Hematopoietic multipotent progenitor cell treated with erythropoietin and hydrocortisone succinate and interleukin-3 and kit ligand, for 17 days (in vitro differentiated cells): ENCODE measurements around the gene BEGAIN.

Source experiments
- DNase-seq: peaks from one replicate; pipeline ENCODE4 v3.0.0-alpha.2; 2015; ENCODE audit warnings: low spot score

Gene BEGAIN

DNA sequence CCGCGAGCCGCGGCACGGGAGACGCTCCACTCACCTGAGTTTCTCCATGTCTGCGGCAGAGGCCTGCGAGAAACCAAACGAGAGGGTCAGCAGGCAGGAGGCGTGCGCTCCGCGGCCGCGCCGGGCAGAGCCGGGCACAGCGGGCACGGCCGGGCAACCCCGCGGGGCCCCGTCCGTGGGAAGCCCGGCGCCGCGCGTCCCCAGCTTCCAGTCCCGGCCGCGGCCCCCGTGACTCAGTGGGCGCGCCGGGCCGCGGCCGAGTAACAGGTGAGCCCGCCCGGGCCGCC, 19.4 kb downstream of the BEGAIN start:
- DNase-seq, result no peak

DNA sequence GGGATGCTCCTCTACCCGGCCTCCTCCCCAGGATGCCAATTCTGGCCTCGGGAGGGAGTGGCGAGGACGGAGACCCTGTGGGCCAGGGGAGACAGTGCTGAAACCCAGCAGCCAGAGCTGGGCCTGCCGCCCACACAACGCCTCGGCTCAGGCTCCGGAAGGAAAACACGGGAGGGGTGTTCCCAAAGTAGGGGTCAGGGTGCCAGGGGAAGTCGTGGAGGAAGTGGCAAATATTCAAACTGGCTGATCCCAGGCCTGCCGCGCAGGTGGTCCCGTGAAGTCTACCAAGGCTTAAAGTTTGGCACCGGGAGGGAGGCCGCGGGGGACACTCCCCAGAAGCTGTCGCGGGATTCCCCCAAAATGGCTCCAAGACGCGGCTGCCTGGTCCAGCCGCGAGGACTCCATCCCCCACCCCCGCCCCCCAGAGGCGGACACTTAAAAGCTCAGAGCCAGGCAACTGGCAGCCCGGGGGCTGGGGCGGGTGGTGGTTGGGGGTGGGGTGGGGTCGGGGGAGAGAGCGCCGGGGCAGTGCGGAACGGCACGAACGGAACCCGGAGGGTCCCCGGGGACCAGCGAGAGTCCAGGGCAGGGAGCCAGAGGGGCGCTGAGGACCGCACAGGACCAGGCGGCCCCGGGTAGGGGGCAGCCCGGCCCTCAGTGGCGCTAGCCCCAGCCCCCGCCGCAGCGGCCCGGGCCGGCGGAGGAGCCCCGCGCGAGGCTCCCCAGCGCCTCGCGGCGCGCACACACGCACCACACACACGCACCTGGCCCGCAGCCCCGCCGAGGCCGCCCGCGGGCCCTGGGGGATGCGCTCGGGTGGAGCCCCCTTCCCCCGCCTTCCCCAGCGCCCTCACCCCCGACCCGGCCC, 20.0 kb downstream of the BEGAIN start:
- no peak for DNase-seq

DNA sequence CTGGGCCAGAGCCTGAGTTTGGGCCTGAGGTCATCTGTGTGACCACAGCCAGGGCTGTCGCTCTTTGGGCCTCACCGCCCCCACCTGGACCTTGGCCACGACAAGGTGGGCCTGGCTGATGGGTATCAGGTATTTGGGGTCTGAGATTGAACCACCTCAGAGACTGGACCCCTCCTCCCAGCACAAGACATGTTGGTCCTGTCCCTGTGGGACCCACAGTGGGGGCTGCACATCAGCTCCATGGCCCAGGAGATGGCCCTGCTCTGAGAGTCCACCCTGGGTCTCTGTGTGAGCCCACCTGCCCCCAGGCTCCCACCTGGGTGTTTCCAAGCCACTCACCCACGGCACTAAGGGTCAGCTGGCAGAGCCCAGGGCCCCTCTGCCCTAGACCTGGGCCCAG, 20.6 kb downstream of the BEGAIN start:
- no peak for DNase-seq

DNA sequence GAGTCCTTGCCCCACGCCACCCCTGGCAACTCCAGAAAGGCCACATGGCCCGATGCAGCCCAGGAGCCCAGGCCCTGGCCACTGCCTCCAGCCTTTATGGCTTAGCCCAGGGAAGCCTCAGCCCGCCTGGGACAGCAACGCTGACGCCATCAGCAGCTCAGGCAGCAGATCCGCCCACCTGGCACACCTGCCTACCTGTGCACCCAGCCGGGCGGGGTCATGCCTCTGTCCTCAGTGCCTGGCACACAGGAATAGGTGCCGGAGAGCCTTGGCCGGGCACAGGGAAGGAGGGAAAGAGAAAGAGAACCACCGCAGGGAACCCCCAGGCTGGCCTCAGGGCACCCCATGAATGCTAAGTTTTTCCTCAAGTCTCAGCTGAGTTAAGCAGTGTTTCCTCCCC, 21.1 kb downstream of the BEGAIN start:
- DNase-seq, result no peak

DNA sequence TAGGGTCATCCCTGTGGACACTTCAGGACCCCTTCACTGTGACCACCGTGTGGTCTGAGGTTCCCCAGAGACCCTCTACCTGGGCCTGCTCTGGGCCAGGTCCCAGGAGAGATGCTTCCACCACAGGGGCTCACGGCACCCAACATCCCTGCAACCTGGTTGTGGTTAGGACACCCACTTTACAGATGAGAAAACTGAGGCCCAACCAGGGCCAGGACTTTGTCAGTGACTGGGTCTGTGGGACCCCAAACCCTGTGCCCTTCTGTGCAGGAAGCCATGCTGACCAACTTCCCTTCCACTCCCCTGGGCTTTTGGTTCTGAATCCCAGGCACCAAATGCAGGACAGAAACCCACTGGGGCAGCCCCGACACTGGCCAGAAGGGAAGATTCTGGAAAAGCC, 21.6 kb downstream of the BEGAIN start:
- no peak for DNase-seq

DNA sequence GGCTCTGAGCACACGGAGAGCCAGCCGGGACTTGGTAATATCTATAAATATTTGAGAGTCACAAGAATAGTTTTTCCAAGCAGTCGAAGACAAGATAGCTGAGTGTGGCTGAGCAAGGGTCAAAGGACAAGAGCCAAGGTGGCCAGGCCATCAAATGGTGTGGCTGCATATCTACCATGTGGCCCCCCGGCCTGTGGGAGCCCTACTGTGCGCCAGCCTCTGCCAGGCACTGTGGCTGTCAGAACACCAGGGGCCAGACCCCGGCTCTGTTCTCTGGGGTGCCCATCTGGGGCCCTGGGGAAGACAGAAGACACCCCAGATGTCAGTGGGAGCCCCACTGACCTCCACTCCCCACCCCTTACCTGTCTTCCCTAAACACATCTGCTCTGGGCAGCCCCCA, 22.7 kb downstream of the BEGAIN start:
- no peak for DNase-seq

DNA sequence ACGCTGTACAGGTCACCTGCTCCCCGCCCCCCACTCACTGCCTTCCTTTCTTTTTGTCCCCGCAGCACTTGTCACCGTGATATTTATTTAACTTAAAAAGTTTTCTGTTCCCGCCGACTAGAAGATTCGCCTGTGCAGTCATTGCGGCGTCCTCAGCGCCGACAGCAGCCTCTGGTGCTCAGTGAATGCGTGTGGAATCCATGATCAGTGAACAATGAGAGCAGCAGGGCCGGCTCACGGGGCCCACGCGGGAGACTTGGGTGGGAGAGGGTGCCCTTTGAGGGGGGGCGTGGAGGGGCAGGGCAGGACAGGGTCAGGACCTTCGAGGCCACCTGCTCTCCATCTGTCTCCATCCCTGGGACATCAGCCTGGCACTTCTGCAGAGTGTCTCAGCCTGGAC, 24.5 kb downstream of the BEGAIN start:
- DNase-seq, result no peak

DNA sequence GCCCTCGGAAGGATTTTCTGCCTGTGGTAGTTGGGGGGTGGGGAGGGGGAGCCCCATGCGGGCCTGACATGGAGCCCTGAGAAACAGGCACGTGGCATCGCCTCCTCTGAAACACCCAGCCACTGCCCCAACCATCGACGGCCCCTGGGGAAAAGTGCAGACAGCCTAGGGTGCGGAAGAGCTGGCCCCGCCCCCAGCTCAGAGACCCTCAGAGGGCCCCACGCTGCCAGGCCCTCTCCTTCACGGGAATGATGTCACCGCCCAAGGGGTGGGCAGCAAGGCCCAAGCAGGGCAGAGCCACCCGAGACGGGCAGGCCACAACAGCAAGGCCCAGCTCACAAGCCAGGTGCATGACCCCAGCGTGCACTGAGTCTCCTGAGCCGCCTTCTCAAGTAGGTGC, 26.2 kb downstream of the BEGAIN start:
- DNase-seq, result no peak

DNA sequence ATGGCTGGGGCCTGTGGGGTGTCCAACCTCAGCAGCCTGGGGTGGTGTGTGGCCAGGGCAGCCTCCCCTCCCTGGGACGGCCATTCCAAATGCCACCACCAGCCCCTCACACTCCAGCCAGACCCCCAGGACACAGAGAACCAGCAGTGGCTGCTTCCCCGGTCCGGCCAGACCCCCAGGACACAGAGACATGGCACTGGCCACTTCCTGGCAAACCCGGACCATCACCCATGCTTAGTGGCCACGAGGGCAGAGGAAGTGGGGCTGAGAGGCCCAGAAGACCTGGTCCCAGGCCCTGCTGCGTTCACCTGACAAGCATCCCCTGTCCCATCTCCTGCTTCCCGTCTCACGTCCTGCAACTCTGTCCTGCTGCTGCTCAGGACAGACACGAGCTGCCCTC, 26.7 kb downstream of the BEGAIN start:
- no peak for DNase-seq

DNA sequence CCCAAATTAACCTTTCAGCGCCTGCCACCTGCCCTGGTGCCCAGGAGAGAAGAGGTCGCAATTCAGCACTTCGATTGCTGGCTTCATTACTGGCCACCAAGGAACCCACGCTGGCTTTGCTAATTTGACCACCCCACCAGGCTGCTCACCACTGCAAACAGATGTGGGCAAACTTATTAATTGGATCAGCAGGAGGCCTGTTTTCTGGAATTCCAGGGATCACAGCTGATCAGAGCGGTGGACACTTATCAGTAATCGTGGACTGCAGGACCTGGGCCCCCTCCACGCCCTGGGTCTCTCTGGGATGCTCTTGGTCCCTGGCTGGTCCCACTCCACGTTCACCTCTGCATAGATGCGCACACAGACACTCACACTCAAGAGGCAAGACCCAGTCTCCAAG, 27.8 kb downstream of the BEGAIN start:
- no peak for DNase-seq

DNA sequence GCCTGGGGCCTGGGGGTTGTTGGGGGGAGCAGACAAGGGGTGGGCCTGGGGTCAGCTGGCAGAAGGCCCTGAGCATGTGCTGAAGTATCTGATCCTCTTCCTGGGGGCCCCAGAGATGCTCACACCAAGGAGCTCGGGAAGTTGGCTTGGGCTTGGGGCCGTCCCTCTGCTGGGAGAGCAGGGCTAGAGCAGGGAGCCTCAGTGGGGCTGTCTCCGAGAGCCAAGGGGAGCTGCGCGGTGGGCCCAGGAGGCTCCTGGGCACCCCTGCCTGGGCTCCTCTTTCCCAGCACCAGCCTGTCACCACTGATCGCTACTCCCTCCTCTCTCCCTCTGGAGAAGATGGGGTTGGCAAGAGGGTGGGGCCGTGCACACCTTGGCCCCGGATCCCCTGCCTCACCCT, 28.3 kb downstream of the BEGAIN start:
- no peak for DNase-seq

DNA sequence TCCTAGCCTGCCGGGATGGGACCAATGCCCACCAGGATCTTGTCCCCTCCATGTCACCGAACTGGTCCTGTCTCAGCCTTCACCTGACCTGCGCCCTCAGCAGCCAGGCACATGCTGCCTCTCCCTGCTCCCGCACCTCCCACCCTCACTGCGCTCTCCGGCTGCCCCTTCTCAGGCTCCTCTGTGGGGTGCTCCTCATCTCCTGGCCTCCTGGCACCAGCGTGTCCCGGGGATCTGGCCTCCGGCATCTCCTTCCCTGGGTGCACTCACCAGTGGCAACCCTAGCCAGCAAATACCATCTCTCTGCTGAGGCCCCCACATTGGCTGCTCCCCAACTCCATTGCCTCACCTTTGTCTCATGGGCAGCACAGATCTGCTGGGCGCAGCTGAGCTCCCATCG, 29.0 kb downstream of the BEGAIN start:
- no peak for DNase-seq

DNA sequence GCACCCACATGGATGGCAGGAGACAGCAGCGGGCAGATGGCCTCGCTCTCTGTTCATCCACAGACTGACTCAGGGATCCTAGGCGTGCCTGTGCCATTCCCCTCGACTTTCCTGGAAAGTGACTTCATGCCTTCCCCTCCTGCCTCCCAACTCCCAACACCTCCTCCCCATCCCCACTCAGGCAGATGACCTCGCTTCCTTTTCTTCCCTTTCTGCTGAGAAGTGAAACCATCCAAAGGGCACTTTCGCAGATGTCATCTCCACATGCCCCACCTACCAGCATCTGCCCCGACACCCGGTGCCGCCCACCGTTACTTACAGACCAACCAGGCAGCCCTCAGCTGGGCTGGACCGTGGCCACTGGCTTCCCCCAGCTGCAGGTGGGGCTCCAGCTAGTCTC, 29.6 kb downstream of the BEGAIN start:
- no peak for DNase-seq

DNA sequence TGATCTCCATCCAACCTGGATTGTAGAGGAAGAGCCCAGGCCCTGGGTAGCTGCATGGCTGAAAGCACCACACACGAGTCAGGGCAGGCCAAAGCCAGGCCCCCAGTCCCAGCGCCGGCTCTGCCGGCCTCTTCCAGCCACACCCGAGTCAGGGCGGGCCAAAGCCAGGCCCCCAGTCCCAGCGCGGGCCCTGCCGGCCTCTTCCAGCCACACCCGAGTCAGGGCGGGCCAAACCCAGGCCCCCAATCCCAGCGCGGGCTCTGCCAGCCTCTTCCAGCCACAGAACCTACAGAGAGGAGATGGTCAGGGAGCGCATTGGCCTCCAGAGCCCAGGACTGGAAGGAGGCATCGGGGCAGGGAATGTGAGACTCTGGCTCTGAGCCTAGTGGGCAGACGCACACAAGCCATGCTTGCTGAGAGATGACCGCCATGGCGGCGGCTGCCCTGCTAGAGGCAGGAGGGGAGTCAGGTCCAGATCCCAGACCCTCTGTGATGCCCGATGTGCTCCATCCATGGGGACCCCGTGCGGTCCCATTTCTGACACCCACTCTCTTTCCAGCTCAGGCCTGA, 30.2 kb downstream of the BEGAIN start:
- DNase-seq, result no peak

DNA sequence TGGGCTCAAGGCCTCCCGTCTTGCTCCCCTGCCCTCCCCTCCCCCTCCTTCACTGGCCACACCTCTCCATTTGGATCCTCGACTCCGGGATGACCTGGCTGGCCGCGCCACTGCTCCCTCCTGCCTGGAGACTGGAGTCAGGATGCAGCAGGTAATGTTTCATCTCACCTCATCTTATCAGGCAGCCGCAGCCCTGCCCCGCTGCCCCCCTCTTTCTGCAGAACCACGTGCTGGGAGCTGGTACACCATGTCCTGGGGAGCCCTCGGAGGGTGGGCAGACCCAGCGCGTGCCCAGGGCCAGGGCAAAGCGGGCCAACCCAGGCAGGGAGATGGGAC, 31.1 kb downstream of the BEGAIN start:
- DNase-seq, result no peak

DNA sequence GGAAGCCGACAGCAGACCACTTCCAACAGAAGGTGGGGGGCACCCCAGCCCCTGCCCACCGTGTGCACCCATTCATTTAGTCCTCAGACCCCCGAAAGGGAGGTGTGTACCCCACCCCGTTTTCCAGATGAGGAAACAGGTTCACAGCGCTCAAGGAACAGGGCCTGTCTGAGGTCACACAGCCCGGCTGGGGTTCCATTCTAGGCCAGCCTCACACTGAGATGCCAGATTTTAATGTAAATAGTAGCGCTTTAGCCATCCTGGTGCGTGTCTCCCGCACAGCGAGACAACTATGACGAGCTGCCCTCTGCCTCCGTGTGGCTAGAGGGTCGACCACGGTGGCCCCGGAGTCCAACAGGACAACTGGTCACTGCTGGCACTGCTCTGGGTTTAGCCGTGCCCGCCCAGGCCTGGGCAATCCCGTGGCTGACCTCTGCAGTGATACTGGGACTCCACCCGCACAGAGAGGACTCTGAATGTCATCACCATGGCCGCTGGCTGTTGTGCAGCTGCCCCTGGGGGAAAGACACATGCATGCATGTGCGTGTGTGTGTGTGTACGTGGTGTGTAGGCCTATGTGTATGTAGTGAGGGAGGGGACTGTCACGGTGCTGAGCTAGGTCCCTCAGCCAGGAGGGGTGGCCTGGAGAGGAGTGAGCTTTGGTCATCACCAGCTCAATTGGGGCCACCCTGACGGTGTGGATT, 31.6 kb downstream of the BEGAIN start:
- DNase-seq, result no peak

DNA sequence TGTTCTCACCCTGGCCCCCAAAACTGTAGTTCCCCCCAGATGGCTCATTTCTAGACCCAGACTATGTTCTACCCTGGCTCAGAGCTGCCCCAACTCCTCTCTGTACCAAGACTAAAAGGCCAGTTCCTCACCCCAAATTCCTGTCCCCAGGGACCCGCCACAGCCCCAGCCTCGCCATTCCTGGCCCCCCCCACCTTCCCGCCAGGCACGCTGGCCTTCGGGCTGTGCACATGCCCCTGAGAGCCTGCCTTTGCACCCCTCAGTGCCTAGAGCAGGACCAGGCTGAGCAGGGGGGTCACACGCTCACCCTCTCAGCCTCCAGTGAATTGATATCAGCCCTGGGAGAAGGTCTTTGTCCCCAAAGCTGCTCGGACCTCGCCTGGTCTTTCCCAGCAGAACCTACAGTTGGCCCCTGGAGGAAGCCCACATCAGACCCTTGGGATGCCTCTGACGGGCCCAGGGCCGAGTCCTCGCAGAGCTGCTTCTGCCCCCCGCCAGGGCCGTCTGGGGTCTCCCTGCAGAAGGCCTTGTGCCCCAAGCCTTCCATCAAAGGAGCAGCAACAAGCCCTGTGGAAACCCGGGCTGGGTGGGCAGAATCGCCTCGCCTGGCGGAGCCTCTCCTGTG, 32.4 kb downstream of the BEGAIN start:
- DNase-seq, result no peak

DNA sequence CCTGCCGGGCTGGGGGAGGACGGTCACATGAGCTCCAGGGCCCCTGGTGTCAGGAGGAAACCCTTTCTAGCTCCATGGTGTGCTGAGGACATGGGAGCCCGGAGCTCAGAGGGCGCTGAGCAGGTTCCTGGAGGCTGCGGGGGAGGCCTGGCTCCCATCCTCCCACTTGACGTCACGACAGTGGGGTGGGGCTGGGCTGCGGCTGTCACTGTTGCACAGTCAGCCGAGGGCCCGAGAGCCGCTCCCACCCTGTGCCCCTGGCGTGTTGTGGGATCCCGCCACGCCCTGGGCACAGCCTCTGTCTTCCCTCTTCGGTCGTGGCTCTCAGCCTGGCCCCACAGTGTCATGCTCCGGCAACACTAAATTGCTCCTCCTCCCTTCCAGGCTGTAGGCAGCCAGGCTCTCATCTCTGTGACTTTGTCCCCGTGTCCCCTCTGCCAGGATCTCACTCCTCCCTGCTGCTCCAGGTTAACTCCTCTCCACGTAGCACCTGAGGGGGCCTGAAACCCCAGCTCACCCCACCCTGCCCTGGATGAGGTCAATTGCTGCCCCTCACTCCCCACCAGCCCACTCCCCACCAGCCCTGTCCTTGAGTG, 33.0 kb downstream of the BEGAIN start:
- DNase-seq, result no peak

DNA sequence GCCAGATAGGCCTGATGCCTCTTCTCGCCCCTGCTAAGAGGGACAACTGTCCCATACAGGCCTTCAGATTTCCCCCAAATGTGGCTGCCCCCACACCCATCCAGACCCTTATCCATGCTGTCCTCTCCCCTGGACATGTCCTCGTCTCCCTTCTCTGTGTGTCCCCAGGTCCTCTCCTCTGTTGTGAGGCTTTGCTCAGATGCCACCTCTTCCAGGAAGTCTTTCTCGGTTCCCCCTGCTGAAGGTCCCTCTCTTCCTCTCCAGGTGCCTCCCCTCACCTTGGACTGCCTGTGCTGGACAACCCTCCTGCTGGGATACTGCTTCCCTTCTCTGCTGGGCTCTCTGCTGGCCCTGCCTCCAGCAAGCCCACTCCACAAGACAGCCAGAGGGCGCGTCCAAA, 33.7 kb downstream of the BEGAIN start:
- no peak for DNase-seq

DNA sequence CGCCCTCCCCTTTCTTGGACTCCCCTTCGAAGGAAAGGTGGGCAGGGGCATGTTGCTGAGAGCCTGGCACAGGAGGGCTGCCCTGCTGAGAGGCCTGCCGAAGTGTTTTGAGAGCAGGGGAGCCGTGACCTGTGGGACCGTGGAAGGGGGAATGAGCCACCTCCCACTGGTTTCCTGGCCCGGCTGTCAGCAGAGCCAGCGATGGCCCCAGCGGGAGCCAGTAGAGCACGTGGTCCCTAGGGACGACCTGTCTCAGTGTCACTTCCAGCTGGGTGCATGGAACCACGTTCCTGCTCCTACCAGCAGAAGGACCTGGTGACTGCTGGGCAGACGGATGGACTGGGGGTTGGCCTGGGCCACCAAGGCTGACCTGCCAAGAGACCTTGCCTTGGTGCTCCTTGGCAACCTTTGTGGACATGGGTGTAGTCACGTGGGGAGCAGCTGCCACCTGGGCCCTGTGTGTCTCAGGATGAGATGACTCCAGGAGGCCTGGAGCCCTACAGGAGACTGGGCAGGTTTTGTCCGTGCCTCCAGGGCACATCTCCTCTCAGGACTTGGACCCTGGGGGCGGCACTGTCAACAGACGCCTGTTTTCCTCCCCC, 34.6 kb downstream of the BEGAIN start:
- no peak for DNase-seq

DNA sequence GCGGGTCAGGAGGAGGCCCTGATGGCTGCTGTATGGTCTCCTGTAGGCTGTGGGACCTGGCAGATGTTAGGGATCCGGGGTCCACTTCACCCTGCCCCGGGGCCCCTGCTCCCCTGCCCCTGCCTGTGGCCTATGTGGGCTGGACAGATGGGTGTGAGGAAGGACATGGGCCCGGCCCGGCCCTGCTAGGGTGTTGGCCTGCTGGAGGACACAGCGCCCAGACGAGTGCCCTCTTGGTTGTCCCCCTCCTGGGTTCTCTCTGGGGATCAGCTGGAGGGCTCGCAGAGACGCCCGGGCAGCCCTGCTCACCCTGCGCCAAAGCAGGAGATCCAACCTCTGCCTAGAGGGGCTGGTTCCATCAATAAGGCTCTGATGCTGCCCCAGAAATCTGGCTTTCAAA, 36.2 kb downstream of the BEGAIN start:
- no peak for DNase-seq

DNA sequence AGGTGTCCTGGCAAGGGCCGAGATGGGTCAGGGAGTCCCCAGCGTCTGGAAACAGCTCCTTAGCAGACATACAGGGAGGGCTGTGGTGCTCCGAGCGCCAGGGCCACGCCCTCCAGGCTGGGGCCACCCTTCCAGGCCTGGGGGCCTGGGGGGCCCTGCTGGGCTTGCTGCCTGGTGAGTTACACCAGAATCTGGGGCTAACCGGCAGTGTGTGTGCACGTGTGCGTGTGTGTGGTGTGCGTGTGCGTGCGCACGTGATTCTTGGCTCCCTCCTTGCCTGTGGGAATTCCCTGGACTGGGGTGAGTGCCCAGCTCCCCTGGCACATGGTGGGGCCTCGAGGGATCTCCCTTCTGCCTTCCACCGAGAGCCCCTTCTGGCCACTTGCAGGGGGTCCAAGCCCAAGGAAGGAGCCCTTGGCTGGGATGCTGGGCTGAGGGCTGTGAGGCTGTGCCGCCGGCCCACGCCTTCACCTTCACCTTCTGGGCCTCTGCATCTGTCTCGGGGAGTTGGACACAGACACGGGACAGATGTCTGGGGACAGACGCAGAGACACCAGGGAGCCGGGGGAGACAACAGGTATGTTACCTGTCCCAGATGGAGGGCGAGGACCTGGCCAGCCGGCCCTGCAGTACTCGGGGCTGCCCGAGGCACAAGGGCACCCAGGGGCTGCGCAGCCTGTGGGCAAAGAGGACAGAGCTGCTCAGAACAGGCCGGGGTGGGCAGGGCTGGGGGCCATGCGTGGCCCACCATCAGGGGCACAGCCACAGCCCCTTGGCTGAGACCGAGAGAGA, 37.2 kb downstream of the BEGAIN start:
- DNase-seq, result no peak
